A204.1 (cell line): ENCODE measurements around the gene SLK.

Source experiments
- FAIRE-seq: peaks from 2 replicates; lab custom pipeline; 2012; peaks lifted over from hg19 to GRCh38; lab: Jason Lieb, UNC

Gene SLK

DNA sequence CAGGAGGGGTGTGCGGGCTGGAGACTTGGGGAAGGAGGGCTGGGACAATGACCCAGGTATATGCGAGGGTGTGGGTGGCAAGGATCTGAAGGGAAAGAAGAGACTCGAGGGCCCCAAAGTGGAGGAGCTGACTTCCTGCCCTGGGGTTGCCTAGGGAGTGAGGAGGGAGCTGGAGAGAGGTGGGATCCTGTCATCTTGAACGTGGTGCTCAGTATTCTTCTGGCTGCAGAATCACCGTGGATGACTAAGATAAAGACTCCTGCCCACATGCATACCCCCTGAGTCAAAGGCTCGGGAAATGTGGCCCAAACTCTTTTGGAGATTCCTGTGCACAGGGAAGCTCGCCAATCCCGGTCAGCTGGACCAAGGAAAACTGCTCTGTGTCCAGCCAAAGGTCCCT is 87.5 kb downstream of the SLK start:
- FAIRE-seq: no peak

DNA sequence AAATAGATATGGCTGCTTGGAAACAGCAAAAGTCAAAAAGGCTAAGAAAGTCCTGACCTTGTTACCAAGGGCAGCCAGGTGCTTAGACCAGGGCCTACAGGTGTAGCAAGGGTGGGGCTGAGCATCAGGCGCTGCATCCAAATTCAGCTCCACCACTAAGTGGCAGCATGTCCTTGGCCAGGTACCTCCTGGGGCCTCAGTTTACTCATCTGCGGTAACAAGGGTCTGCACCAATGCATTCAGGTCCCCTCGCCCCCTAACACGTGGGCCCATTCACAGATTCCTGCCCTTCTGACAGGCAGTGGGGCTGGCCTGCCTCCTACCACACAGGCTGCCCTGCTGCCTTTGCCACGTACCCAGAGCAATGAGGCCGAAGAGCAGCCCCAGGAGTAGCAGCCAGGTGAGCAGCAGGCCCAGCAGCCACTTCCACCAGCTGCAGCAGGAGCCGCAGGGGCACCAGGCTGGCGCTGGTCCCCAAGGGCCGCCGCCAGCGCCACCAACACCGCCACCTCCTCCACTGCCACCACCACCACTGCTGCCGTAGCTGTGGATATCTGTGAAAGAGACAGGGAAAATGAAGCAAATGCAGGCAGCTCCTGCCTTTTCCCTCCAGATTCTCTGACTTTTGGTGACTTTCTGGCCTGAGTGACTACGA is 89.8 kb downstream of the SLK start:
- no peak for FAIRE-seq

DNA sequence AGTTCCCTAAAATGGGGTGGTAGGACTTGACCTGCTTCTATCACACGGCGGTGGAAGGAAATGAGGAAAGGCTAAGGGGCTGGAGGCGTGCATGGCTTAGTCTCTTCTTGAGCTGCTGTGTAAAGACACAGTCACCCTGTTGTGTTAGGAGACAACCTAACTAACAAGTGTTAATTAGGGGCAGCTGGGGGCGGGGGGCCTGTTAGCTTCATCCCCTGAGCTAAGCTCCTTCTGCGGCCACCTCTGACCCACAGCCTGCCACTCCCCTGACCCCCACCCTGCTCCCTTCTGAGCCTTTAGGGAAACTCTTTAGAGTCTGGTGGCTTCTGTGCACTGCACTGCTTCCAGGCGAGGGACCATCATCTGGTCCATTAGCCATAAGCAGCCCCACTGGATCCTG is 90.8 kb downstream of the SLK start:
- FAIRE-seq: no peak

DNA sequence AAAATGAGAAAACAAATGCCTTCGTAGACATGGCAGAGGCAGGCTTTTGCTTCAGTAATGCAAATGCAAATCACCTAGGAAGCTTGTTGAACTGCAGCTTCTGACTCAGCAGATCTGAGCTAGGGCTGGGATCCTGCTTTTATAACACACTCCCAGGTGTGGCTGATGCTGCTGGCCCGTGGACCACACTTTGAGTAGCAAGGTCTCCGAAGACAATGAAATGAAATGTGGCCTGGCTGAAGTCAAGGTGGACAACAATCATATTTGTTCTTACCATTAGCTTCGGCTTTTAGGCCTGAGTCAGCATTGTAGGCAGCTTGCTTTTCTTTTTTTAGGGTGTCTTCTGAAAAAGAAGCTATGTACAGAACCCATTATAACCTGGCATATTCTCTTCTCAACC is 92.4 kb downstream of the SLK start:
- no peak for FAIRE-seq

DNA sequence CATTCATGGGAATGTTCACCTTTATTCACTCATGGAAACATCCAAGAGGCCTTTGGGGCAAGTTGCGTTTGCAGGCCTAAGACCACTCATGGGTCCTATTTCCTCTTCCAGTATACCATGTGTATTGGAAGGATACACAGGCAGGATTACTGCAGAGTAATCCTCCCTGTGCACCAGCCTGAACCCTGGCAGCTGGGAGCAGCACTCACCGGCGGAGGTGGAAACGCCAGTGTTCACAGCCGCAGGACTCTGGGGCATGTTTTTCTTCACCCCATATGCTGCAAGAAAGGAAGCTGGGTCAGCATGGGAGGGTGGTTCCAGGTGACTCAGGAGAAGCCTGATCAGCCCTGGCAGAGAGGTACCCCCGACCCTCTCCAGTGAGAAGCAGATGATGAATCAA is 94.3 kb downstream of the SLK start:
- no peak for FAIRE-seq

DNA sequence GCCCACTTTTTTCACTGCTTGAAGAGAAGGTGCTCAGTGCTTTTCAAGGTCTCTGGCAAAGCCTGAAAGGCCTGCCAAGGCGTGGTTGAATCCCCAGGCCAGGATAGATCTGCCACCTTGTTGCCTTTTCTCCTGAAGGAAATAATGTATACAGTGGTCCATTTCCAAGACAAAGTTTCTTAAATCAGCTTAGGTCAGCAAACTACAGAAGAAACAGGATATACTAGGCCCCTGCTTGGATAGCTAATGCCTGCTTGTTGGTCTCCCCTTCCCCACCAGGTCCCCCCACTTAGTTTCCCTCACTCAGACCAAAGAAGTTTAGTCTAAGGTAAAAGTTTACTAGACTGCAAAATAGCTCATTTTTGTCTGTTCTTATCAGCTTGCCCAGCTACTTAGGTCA is 98.8 kb downstream of the SLK start:
- FAIRE-seq: no peak

DNA sequence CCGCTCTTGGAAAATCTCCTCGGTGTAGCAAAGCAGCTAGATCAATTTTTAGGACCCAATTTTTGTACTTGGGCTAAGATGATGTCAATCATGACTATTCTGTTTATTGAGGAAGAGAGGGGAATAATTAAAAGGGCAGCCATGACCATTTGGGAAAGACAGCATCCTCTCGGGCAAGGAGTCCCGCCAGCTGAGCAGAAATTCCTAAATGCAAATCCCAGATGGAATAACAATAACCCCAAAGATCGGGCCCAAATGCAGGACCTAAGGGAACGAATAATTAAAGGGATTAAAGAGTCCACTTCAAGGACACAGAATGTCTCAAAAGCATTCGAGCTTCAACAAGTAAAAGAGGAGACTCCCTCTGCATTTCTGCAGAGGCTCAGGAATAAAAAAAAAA is 100.0 kb downstream of the SLK start:
- FAIRE-seq: no peak

DNA sequence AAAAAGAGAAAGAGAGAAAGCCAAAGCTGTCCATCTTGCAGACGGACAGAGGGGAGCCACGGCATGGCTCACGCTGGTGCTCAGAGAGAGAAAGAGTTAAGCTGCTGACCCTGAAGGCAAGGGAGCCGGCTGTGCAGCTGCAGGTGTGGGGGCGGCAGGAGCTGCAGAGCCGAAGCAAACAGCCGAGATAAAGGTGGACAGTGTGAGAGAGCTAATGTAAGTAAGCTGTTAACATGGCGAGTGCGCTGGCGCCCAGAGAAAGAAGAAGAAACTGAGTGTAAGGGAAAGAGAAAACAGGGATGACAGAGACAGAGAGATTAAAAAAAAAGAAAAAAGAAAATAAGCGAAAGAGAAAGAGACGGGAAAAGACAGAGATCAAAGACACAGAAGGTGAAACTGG is 100.6 kb downstream of the SLK start:
- FAIRE-seq: no peak

DNA sequence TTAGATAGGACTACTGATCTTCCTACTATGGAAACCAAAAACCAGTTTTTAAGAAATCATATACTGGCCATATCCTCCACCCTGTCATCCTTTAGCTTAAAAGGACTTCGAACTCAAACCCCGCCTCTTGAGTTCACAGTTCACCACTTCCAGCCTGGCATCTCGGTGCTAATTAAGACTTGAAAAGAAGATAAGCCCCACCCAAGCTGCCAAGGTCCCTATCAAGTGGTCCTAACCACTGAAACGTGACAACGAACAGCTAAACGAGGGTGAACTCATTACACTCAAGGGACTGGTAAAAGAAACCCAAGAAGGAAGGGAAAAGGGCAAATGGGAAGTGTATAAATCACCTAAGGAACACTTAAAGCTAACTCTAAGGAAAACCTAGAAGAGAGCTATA is 102.7 kb downstream of the SLK start:
- FAIRE-seq: no peak

DNA sequence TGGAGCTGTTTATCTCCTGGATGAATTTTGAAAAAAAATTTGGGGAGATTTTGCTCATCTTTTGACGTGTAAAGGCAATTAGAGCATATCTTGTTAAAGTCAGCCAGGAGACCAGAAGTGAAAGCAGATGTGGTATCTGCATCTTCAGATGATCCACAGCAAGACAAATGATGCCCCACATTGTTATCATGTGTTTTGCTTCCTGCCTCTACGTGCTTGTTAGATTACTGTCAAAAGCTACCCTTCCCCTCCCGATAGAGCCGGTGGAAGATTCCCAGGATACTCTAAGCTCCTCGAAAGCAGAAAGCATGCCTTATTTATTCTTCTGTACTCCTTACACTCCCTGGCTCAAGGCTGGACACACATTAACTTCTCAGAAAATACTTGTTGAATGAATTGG is 105.8 kb downstream of the SLK start:
- no peak for FAIRE-seq

DNA sequence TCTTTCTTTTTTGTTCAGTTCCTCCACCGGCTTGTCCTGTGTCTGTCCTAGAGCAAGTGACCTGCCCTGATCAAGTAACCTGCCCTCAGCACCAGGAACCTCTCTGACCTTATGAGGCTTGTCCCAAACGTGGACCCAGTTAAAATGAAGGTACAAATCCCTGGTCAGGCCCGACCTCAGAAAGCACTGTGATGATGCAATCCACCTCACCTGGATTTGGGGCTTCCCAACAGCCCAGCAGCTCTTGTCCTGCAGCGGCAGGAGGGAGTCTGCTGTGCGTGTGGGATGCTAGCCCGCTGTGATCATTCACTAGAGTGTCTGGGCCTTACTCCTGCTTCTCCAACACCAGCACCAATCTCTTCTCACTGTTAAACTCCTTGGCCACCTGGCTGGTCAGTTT is 107.6 kb downstream of the SLK start:
- no peak for FAIRE-seq

DNA sequence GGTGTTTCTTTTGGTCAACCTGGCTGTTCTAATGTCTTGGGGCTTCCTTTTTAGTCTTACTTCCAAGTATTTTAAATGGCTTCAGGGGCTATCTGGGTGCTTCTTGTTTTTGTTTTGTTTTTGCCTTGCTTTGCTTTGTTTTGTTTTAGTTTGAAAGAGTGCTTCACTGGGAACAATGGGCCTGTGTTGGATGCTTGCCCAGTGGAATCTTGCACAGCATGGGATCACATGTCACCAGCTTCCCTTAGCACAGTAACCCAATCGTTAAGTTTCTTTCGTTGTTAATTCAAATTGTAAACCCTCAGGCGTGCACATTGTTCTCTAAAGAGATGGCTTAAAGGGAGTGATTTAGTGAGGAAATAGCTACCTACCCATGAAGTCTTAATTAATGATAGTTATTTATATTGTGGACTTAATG is 109.8 kb downstream of the SLK start:
- no peak for FAIRE-seq

DNA sequence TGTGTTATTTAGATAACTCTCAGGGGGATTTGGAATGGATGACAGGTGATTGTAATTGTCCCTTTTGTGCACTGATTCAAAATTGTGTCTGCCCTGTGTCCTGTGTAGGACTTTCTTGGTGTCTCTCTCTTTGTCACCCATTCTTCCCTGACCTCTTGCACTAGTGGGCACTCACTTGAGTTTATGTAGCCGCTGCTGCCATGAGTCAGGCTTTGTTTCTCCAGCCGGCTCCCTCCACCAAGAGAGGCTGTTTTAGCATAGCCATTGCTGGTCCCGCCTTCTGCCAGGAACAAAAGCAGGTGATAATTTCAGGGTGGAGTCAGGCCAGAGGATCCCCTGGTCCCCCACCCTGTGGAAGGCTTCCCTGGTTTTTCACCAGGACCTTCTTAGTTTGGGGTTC is 110.3 kb downstream of the SLK start:
- no peak for FAIRE-seq

DNA sequence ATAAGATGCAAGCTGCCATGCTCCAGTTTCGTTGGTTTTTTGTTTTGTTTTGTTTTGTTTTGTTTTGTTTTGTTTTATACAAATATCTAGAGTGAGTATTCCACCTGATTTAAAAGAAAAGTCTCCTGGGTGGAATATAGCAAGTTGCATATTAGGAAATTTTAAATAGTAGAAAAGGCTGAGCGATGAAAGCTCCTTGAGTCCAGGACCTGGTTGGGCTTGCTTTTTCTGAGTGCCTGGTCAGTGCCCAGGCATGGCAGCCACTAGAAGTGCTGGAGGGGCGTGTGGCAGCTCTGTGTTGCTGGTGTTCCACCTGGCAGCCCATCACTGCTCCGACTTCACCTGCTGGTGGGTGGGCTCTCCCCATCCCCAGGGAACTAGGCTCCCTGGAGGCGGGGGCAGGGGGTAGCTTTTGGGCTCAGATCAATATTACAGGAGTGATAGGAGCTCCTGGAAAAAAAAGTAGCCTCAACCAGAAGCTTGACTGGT is 110.8 kb downstream of the SLK start:
- FAIRE-seq: no peak
